SK-N-SH (cell line): Measurements from ENCODE around the gene GGACT. TPM values are rescaled to one million over a fixed set of nuclear protein-coding genes. Genes with fewer than 3 reads are reported as not detected.
"Not testable (repeated sequence)": the region's sequence is repeated elsewhere in the genome, so short reads cannot be mapped to it uniquely, and the experiment has no call there.

Experiments
- CTCF ChIA-PET: fragments of 300-600, 350-600 bp; formaldehyde crosslinking; extraction: SDS; loops from one replicate; lab custom pipeline; 2021; lab: Yijun Ruan, JAX
- POLR2A ChIA-PET: fragments of 350-600 bp; sonication (Branson Sonifier 250); formaldehyde crosslinking; extraction: SDS; loops from one replicate; lab custom pipeline; 2020; ENCODE audit warnings: antibody characterized with exemption, inconsistent platforms; lab: Yijun Ruan, JAX
- DNase-seq: peaks from one replicate; pipeline ENCODE4 v3.0.0; 2012
- H2AFZ ChIP-seq: fragments of 200-600 bp; sonication (generic); 2 replicates; pipeline ENCODE4 v1.8.1; 2016; ENCODE audit warnings: antibody characterized with exemption, mild to moderate bottlenecking, low read depth
- H3F3A ChIP-seq: fragments of 200-600 bp; sonication (generic); replicated peaks from 2 replicates; pipeline ENCODE3; 2016; ENCODE audit warnings: antibody characterized with exemption, mild to moderate bottlenecking; ENCODE audit not compliant: insufficient read depth
- H3K27ac ChIP-seq, 2 experiments: fragments of 200-500 bp in 1 of 2; fragments of 200-600 bp in 1 of 2; sonication (Bioruptor generic) in 1 of 2; sonication (generic), shearing (Covaris generic) in 1 of 2; 2 replicates each; pipeline versions ENCODE4 v1.5.1 to v1.6.1; 2014 to 2016; ENCODE audit warnings: low read depth in 2 of 2, inconsistent platforms in 1 of 2, low read length in 1 of 2, mild to moderate bottlenecking in 1 of 2, mixed read lengths in 1 of 2
- H3K27me3 ChIP-seq: fragments of 200-600 bp; sonication (generic), shearing (Covaris generic); 2 replicates; pipeline ENCODE4 v1.6.1; 2016; ENCODE audit warnings: mixed run types; ENCODE audit not compliant: insufficient read depth
- H3K36me3 ChIP-seq, 2 experiments: fragments of 200-500 bp in 1 of 2; fragments of 200-600 bp in 1 of 2; sonication (Bioruptor generic) in 1 of 2; sonication (generic) in 1 of 2; replicated peaks in 1 of 2; 2 replicates each; pipeline versions ENCODE3 to v1.5.1; 2014 to 2016; ENCODE audit warnings: low read length in 1 of 2, mild to moderate bottlenecking in 1 of 2; ENCODE audit not compliant: insufficient read depth in 2 of 2, control insufficient read depth in 1 of 2
- H3K4me1 ChIP-seq, 2 experiments: fragments of 200-500 bp in 1 of 2; fragments of 200-600 bp in 1 of 2; sonication (Bioruptor generic) in 1 of 2; sonication (generic), shearing (Covaris generic) in 1 of 2; 2 replicates each; pipeline versions ENCODE4 v1.5.1 to v1.6.1; 2014 to 2016; ENCODE audit warnings: low read depth in 1 of 2, low read length in 1 of 2, mixed run types in 1 of 2; ENCODE audit not compliant: insufficient read depth in 2 of 2, control insufficient read depth in 1 of 2
- H3K4me2 ChIP-seq: fragments of 200-600 bp; sonication (generic), shearing (Covaris generic); 2 replicates; pipeline ENCODE4 v1.6.1; 2017; ENCODE audit warnings: mixed run types
- H3K4me3 ChIP-seq, 2 experiments: fragments of 200-500 bp in 1 of 2; fragments of 200-600 bp in 1 of 2; sonication (Bioruptor generic) in 1 of 2; sonication (generic), shearing (Covaris generic) in 1 of 2; 2 replicates each; pipeline versions ENCODE4 v1.5.1 to v1.8.1; 2014 to 2016; ENCODE audit warnings: low read depth in 2 of 2, inconsistent platforms in 1 of 2, low read length in 1 of 2, mild to moderate bottlenecking in 1 of 2, mixed read lengths in 1 of 2, moderate library complexity in 1 of 2
- H3K79me2 ChIP-seq: fragments of 200-600 bp; sonication (generic); 2 replicates; pipeline ENCODE4 v1.8.1; 2017; ENCODE audit warnings: mild to moderate bottlenecking; ENCODE audit not compliant: insufficient read depth
- H3K9ac ChIP-seq: fragments of 200-600 bp; sonication (generic); 2 replicates; pipeline ENCODE4 v1.6.1; 2017; ENCODE audit warnings: mixed run types
- H3K9me2 ChIP-seq: fragments of 200-600 bp; sonication (generic); 2 replicates; pipeline ENCODE4 v1.6.1; 2017; ENCODE audit warnings: mixed run types
- H3K9me3 ChIP-seq: fragments of 200-600 bp; sonication (generic); 2 replicates; pipeline ENCODE4 v1.6.1; 2017; ENCODE audit warnings: mixed run types, mild to moderate bottlenecking, moderate library complexity
- H4K20me1 ChIP-seq: fragments of 200-600 bp; sonication (generic); 2 replicates; pipeline ENCODE4 v1.6.1; 2017; ENCODE audit warnings: mild to moderate bottlenecking, mixed run types; ENCODE audit not compliant: insufficient read depth
- ELF1 ChIP-seq: IDR thresholded peaks from 2 replicates; pipeline ENCODE4 v1.4.0; 2012
- GATA2 ChIP-seq: sonication (generic); formaldehyde crosslinking; IDR thresholded peaks from 2 replicates; pipeline ENCODE4 v1.5.0; 2020; ENCODE audit warnings: mild to moderate bottlenecking, missing genetic modification reagents
- JUND ChIP-seq: IDR thresholded peaks from 2 replicates; pipeline ENCODE4 v1.4.0; 2012
- MEF2A ChIP-seq: IDR thresholded peaks from 2 replicates; pipeline ENCODE4 v1.4.0; 2012; ENCODE audit warnings: low read depth, borderline replicate concordance
- RAD21 ChIP-seq: IDR thresholded peaks from 2 replicates; pipeline ENCODE4 v1.6.1; 2012; ENCODE audit warnings: mild to moderate bottlenecking, low read length
- RXRA ChIP-seq: IDR thresholded peaks from 2 replicates; pipeline ENCODE4 v1.4.0; 2012; ENCODE audit warnings: low read depth, mild to moderate bottlenecking, borderline replicate concordance
- TAF1 ChIP-seq: IDR thresholded peaks from 2 replicates; pipeline ENCODE4 v1.6.1; 2012; ENCODE audit warnings: low read depth, mild to moderate bottlenecking, low read length, moderate library complexity, borderline replicate concordance
- WGBS: methylation state at CpG from one replicate; pipeline ENCODE4 v1.1.6; 2017; ENCODE audit warnings: low lambda C conversion rate; 5-methylcytosine and 5-hydroxymethylcytosine counted together
- polyA plus RNA-seq, 3 experiments: library from polyadenylated mRNA; depleted of rRNA; stranded (reverse); fragments of >200 nt; gene quantifications; 2 replicates each; pipeline ENCODE4 v1.2.3, GENCODE V29; 2012
- TF ChIP-seq, protein P1 (sequence below): fragments of 150-350 bp; IDR thresholded peaks from 2 replicates; pipeline ENCODE4 v1.6.1; 2016; ENCODE audit warnings: mild to moderate bottlenecking, low read depth, low read length
- TF ChIP-seq, protein P2 (sequence below): fragments of 150-350 bp; IDR thresholded peaks from 2 replicates; pipeline ENCODE4 v1.6.1; 2017; ENCODE audit warnings: antibody characterized with exemption, low read length, low read depth, borderline replicate concordance
- TF ChIP-seq, protein P3 (sequence below): fragments of 200-600 bp; sonication (generic); IDR thresholded peaks from 2 replicates; pipeline ENCODE4 v1.6.1; 2017; ENCODE audit warnings: antibody characterized with exemption, mild to moderate bottlenecking, moderate library complexity

The GGACT gene
- polyA plus RNA-seq, 1 of the 3 experiments (the other 2 are of a cell fraction) = 7.1 TPM

DNA sequence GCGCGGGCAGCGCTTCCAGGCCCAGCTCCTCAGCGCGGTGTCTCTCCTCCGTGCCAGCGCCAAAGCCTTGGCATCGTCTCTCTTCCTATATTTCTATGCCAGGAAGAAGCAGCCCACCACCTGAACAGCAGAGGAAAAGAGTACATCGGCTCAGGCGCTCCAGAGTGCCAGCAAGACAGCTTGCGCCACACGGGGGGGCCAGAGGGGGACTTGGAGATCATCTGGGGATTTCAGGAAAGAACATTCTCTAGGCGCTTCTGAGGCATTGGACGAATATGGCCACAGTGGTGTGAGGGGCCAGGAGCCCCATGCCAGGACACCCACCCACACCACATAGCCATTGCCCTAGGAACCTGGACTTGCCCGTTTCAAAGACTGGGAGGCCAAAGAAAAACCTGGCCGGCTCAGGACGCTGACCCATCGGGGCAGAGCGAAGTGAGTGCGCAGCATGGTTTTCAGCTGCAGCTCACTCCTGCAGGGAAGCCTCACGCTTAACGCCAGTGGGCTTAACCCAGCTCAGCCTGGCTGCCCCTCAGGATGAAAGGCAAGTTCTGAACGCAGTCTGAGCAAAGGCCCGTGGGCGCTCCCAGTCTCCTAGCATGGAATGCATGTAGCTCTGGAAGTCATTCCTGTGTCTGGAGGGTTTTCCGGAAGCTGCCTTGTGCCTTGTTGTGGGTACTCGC is 62.1 kb downstream of the GGACT start (continued):
- TF ChIP-seq, protein P1, sequence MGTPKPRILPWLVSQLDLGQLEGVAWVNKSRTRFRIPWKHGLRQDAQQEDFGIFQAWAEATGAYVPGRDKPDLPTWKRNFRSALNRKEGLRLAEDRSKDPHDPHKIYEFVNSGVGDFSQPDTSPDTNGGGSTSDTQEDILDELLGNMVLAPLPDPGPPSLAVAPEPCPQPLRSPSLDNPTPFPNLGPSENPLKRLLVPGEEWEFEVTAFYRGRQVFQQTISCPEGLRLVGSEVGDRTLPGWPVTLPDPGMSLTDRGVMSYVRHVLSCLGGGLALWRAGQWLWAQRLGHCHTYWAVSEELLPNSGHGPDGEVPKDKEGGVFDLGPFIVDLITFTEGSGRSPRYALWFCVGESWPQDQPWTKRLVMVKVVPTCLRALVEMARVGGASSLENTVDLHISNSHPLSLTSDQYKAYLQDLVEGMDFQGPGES = no peak
- TF ChIP-seq, protein P2, sequence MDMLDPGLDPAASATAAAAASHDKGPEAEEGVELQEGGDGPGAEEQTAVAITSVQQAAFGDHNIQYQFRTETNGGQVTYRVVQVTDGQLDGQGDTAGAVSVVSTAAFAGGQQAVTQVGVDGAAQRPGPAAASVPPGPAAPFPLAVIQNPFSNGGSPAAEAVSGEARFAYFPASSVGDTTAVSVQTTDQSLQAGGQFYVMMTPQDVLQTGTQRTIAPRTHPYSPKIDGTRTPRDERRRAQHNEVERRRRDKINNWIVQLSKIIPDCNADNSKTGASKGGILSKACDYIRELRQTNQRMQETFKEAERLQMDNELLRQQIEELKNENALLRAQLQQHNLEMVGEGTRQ = no peak
- no peak for TF ChIP-seq GATA2 (CRISPR knock-in tag)

DNA sequence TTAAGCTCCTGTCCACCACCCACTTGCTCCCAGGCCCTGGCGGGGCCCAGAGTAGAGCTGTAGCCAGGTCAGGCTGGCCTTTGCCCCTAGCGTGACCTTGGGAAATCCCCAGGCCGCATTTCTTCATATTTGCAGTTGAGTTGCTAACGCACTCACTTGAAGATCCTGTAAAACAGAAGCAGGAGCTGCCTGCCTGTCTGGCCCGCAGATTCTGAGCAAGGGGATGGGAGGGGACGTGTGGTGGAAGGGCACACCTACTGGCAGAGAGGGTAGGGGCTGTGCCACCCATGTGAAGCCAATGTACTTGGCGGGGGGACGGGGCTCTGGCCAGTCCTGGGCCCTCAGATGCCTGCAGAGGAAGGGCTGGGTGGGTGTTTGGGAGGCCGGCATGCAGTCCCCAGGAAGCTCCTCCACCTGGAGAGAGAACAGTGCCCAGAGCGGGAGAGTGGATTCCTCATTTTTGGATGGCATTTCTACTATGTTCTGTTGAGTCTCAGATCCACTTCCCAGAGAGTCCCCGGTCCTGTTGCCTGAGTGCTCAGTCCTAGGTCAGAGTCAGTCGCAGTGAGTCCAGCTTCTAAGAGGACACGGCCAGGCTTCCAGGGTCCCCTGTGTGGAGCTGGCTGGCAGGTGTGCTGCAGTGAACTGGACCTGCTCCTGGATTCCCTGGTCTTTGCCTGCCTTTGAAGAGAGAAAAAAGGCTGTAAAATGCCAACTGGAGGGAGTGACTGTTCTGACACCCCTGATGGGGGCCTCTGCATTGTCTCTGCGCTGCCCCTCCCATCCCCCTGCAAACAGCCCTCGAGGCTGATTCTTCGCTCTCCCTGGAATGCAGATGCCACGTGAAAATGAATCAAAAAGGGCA is 62.9 kb downstream of the GGACT start:
- peaks cover 0 to 3% of the 10 kb centered on the region in 2 experiments; a peak in 2 of 4 replicates for H3K4me1 ChIP-seq
- no peaks in the 10 kb centered on the region for H3K9me2 ChIP-seq
- H3K4me2 ChIP-seq = no peak overlapping the region
- TF ChIP-seq RXRA (no peak), TAF1 (no peak), ELF1 (no peak), RAD21 (no peak), JUND (no peak), MEF2A (no peak)
- TF ChIP-seq, protein P3, sequence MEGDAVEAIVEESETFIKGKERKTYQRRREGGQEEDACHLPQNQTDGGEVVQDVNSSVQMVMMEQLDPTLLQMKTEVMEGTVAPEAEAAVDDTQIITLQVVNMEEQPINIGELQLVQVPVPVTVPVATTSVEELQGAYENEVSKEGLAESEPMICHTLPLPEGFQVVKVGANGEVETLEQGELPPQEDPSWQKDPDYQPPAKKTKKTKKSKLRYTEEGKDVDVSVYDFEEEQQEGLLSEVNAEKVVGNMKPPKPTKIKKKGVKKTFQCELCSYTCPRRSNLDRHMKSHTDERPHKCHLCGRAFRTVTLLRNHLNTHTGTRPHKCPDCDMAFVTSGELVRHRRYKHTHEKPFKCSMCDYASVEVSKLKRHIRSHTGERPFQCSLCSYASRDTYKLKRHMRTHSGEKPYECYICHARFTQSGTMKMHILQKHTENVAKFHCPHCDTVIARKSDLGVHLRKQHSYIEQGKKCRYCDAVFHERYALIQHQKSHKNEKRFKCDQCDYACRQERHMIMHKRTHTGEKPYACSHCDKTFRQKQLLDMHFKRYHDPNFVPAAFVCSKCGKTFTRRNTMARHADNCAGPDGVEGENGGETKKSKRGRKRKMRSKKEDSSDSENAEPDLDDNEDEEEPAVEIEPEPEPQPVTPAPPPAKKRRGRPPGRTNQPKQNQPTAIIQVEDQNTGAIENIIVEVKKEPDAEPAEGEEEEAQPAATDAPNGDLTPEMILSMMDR = no peak
- TF ChIP-seq, protein P1 = no peak
- H3K9me3 ChIP-seq = no peaks in the 10 kb centered on the region
- ChIA-PET POLR2A (no interaction called here), CTCF (interaction anchor here (1.0 to 4.1 kb wide), 6 partner anchors 12 to 869 kb away, joined by 3 to 26 read pairs (median 4); no protein-coding TSS in a partner anchor)
- H3K9ac ChIP-seq = no peak overlapping the region
- H2AFZ ChIP-seq = no peak overlapping the region
- no peak overlapping the region for H3K4me3 ChIP-seq
- 93% methylated on average over 10 of the region's 17 CpGs for WGBS
- H3K79me2 ChIP-seq = no peaks in the 10 kb centered on the region
- H3F3A ChIP-seq = no peaks in the 10 kb centered on the region
- H3K27me3 ChIP-seq = no peaks in the 10 kb centered on the region
- H3K27ac ChIP-seq = no peak overlapping the region
- no peak for DNase-seq
- H3K36me3 ChIP-seq = peaks cover 3 to 31% of the 10 kb centered on the region in 2 experiments
- H4K20me1 ChIP-seq = no peaks in the 10 kb centered on the region

DNA sequence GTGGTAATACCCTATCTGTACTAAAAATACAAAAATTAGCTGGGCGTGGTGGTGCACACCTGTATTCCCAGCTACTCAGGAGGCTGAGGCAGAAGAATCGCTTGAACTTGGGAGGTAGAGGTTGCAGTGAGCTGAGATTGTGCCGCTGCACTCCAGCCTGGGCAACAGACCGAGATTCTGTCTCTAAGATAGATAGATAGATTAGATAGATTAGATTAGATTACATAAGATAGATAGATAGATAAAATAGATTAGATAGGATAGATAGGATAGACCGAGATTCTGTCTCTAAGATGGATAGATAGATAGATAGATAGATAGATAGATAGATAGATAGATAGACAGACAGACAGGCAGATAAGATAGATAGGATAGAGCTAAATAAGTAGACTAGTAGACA is 63.9 kb downstream of the GGACT start:
- H3K79me2 ChIP-seq, H3K27me3 ChIP-seq, H3K9ac ChIP-seq, H3K4me2 ChIP-seq, H4K20me1 ChIP-seq, H2AFZ ChIP-seq, H3K4me1 ChIP-seq, H3K9me3 ChIP-seq, H3F3A ChIP-seq, H3K27ac ChIP-seq, H3K4me3 ChIP-seq, H3K9me2 ChIP-seq, POLR2A ChIA-PET, DNase-seq: not testable (repeated sequence)
- peaks cover 0 to 26% of the 10 kb centered on the region in 2 experiments for H3K36me3 ChIP-seq
- WGBS = 95% methylated on average over 5 of the region's 5 CpGs
- CTCF ChIA-PET = interaction anchor here (1.6 to 4.1 kb wide), 3 partner anchors 11 to 868 kb away, joined by 5 to 26 read pairs (median 6); no protein-coding TSS in a partner anchor
